Mucosa of descending colon (tissue), 3 donors: ENCODE measurements around the gene TGFB2. TPM values are rescaled to one million over a fixed set of nuclear protein-coding genes. Genes with fewer than 3 reads are reported as not detected.

Source experiments
- ATAC-seq: fragments of 200-7000 bp; cut with Tn5 transposase; one replicate; pipeline ENCODE4 v1.9.1; 2020; ENCODE audit warnings: mild to moderate bottlenecking, moderate library complexity
- DNase-seq, 3 donors: peaks; one replicate each; pipeline ENCODE4 v3.0.0-alpha.2; 2020
- H3K36me3 ChIP-seq: fragments of 200-600 bp; one replicate; pipeline ENCODE4 v1.8.0; 2021; ENCODE audit warnings: low read depth, mild to moderate bottlenecking
- H3K4me1 ChIP-seq: fragments of 200-600 bp; one replicate; pipeline ENCODE4 v1.8.0; 2021; ENCODE audit warnings: low read depth, mild to moderate bottlenecking
- H3K4me3 ChIP-seq: fragments of 200-600 bp; one replicate; pipeline ENCODE4 v1.8.0; 2021; ENCODE audit warnings: mild to moderate bottlenecking
- H3K9me3 ChIP-seq: fragments of 200-600 bp; one replicate; pipeline ENCODE4 v1.8.0; 2021; ENCODE audit warnings: mild to moderate bottlenecking
- CTCF ChIP-seq: fragments of 200-600 bp; IDR thresholded peaks from one replicate; pipeline ENCODE4 v1.8.0; 2022; ENCODE audit warnings: antibody characterized with exemption, mild to moderate bottlenecking
- intact Hi-C, 2 donors: fragments of 100-400 bp; cut with DNase I in 1 of 2; cut with micrococcal nuclease in 1 of 2; formaldehyde crosslinking; loops; one replicate each; pipeline versions ENCODE4 v1.11.0 to v1.11.1; 2022; cut with DNase I, micrococcal nuclease
- total RNA-seq, 3 donors: library from RNA; stranded (reverse); fragmentation: NEBNext Ultra II Directional in 2 of 3; extraction: Animal tissue kit (Norgen Biotek cat#: 25700) in 2 of 3; gene quantifications; one replicate each; pipeline versions ENCODE4 v1.2.1 to v1.2.4, GENCODE V29; 2021 to 2023
- donor health status: DM: no; HTN: no; CAD: no; lungs with moderate emphysema.
- donor health status: DM: no; HTN: no; CAD: no.
- donor health status: DM: no; HTN: yes; CAD: no.

TGFB2 gene
- total RNA-seq, 3 donors from 2014 or later: 0.09 to 8.5 (median 0.48) TPM

- intact Hi-C loops: no loop called here
- Histone ChIP-seq H3K9me3 (no peaks in the 10 kb centered on the region), H3K4me1 (no peaks in the 10 kb centered on the region), H3K4me3 (no peak overlapping the region), H3K36me3 (no peaks in the 10 kb centered on the region)
- no peak for TF ChIP-seq CTCF
- ATAC-seq (no peak), DNase-seq (no peak)
Observed at GRCh38 chr1:218367118-218367517, 22.0 kb downstream of the TGFB2 start.

DNA sequence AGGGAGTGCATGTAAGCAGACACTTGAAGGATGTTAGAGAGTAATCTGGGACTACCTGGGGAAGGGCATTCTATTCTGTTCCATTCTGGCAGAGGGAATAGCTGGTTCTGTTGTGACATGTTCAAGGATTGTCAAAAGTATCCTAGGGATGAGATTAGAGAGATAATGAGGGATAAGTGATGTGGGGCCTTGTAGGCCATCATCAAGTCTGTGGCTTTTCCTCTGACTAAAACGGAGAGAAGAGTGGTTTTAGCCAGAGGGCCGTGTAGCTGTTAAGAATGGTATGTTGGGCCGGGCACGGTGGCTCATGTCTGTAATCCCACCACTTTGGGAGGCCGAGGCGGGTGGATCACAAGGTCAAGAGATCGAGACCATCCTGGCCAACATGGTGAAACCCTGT is 23.6 kb downstream of the TGFB2 start:
- ATAC-seq (no peak), DNase-seq (no peak)
- H3K4me1 ChIP-seq: no peaks in the 10 kb centered on the region
- no peak for TF ChIP-seq CTCF
- no peak overlapping the region for H3K4me3 ChIP-seq
- no peaks in the 10 kb centered on the region for H3K36me3 ChIP-seq
- no peaks in the 10 kb centered on the region for H3K9me3 ChIP-seq
- intact Hi-C loops: no loop called here

DNA sequence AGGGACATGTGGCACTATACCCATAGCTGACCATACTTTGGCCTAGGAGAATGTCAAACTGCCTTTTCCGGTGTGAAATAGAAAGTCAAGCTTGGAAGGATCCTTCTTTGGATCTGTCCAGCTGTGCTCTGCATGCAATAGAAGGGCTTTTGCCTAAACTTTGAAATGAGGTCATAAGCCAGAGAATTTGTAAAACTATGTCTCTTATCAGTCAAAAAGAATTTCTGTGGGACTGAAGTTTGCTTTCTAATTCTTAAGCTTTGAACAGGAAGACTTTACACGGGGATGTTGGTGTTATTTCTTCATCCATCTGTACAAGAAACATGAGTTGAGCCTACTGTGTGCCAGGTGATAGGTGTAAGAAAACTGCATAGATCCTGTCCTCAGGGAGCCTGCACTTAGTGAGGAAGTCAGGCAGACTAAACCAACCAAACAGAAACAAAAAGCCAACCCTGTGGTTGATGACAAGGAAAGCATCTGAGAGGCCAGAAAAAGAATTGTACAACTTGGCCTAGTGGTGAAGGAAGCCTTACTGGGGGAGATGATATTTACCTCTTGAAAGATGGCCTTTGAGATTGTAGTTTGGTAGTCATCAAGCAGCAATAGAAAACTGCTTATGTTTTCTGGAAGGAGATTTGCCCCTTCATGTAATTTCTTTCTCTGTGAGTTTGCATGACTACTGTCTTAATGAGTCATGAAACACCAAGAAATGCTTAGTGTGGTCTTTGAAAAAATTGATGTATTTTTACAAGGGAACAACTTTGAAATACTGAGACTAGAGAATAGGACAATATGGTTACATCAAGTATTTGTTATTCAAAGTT is 24.8 kb downstream of the TGFB2 start:
- intact Hi-C loops: no loop called here
- Histone ChIP-seq H3K4me3 (no peak overlapping the region), H3K4me1 (no peaks in the 10 kb centered on the region), H3K36me3 (no peaks in the 10 kb centered on the region), H3K9me3 (no peaks in the 10 kb centered on the region)
- DNase-seq (no peak), ATAC-seq (no peak)
- no peak for TF ChIP-seq CTCF

DNA sequence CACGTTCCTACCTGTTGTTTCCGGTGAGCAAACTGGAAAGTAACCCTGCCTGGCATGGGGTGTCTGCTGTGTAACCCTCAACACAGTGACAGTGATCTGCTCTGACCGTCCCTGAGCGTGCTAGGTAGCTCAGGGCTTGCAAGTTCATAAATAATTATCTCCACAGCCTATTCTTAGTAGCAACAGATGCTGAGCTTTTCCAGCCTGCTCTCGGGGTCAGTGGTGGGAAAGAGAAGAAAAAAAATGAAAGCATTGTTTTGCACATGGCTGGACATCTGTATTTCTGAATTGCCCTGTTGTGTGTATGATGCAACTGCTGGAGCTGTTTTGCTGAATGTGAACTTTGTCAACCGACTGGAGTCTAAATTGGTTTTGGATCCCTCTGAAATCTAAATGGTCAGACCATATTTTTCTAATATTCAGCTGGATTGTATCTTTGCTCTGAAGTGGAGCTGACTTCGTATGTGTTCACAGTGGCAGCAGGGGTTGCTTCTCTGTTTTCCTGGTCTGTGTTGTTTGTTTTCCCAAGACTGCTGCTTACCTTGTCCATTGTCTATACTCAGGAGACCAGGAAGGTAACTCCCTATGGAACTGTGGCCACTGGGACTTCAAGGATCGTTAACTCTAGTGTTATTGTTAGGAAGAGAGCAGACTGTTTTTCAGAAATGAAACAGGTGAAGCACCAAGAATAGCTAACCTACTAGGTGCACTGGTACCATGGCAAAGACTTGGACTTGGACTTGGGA is 27.0 kb downstream of the TGFB2 start:
- DNase-seq (no peak), ATAC-seq (no peak)
- H3K36me3 ChIP-seq: no peaks in the 10 kb centered on the region
- intact Hi-C loops: no loop called here
- H3K9me3 ChIP-seq: no peaks in the 10 kb centered on the region
- H3K4me3 ChIP-seq: no peak overlapping the region
- H3K4me1 ChIP-seq: no peaks in the 10 kb centered on the region
- no peak for TF ChIP-seq CTCF

- Histone ChIP-seq H3K36me3 (no peaks in the 10 kb centered on the region), H3K4me3 (no peak overlapping the region), H3K9me3 (no peaks in the 10 kb centered on the region), H3K4me1 (no peaks in the 10 kb centered on the region)
- intact Hi-C loops: no loop called here
- ATAC-seq: no peak
- DNase-seq: no peak
- no peak for TF ChIP-seq CTCF
Observed at GRCh38 chr1:218374401-218375353, 29.5 kb downstream of the TGFB2 start.
